SH-SY5Y (cell line): ENCODE results near the gene RNASE4.

Experiments used
- GATA2 ChIP-seq: IDR thresholded peaks from 2 replicates; pipeline ENCODE4 v1.6.1; 2011; ENCODE audit warnings: mild to moderate bottlenecking, low read depth, low read length
- GATA3 ChIP-seq: IDR thresholded peaks from 2 replicates; pipeline ENCODE4 v1.6.1; 2011; ENCODE audit warnings: low read depth, mild to moderate bottlenecking, low read length, moderate library complexity

DNA sequence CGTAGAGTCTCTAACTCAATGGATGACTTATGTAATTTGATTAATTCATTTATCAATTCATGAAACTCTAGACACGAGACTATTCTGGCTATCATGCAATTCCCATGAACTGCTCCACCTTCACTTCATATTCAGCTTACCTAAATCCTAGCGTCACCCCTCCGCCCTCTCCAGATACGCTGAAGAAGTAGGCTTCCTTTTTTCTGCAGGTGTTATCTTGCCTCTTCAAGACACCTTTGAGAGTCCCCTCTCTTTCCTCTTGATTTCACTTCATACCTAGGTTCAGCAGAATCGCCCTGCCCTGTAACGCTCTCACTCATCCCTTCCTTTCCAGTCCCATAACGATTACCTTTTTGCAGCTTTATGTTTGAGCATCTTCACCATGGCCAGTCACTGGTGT lies 4.0 kb upstream of the RNASE4 start:
- no peak for TF ChIP-seq GATA2
- no peak for TF ChIP-seq GATA3
